A673 (cell line): Measurements from ENCODE around the gene SMARCC1.

Experiments
- EZH2 ChIP-seq: fragments of 200-600 bp; sonication (generic); IDR thresholded peaks from 2 replicates; pipeline ENCODE4 v1.6.1; 2017; ENCODE audit warnings: borderline replicate concordance, low read depth, mild to moderate bottlenecking, mixed read lengths, antibody characterized with exemption, low read length; ENCODE audit not compliant: poor library complexity, severe bottlenecking
- TF ChIP-seq, protein P1 (sequence below): fragments of 300-800, 200-600 bp; sonication (generic); conservative IDR thresholded peaks from 2 replicates; pipeline ENCODE4 v1.5.1; 2017; ENCODE audit warnings: low read depth, mild to moderate bottlenecking, antibody characterized with exemption, low read length, moderate library complexity, mixed read lengths

DNA sequence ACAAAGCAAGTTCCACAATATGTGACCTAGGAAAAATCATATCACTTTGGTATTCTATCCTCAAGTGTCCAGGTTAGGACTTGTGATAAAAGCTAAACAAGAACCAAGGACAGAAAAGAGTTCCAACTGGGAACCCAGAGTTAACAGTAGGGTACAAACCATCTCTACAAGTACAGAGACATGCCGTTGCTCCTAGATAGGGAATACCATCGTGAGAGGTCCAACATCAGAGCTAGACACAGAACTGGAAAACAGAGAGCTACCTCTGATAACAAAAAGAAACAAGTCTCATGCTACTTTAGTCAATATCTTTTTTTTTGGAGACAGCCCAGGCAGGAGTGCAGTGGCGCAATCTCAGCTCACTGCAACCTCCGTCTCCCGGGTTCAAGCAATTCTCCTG lies 37.8 kb downstream of the SMARCC1 start:
- TF ChIP-seq, protein P1, sequence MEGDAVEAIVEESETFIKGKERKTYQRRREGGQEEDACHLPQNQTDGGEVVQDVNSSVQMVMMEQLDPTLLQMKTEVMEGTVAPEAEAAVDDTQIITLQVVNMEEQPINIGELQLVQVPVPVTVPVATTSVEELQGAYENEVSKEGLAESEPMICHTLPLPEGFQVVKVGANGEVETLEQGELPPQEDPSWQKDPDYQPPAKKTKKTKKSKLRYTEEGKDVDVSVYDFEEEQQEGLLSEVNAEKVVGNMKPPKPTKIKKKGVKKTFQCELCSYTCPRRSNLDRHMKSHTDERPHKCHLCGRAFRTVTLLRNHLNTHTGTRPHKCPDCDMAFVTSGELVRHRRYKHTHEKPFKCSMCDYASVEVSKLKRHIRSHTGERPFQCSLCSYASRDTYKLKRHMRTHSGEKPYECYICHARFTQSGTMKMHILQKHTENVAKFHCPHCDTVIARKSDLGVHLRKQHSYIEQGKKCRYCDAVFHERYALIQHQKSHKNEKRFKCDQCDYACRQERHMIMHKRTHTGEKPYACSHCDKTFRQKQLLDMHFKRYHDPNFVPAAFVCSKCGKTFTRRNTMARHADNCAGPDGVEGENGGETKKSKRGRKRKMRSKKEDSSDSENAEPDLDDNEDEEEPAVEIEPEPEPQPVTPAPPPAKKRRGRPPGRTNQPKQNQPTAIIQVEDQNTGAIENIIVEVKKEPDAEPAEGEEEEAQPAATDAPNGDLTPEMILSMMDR, result no peak
- no peak for TF ChIP-seq EZH2
